NCI-H748 (cell line): ENCODE results near the gene ROPN1B.

Experiments used
- DNase-seq: peaks from one replicate; lab custom pipeline; 2025; ENCODE audit not compliant: unreplicated experiment; lab: John Stamatoyannopoulos, UW

ROPN1B gene

DNA sequence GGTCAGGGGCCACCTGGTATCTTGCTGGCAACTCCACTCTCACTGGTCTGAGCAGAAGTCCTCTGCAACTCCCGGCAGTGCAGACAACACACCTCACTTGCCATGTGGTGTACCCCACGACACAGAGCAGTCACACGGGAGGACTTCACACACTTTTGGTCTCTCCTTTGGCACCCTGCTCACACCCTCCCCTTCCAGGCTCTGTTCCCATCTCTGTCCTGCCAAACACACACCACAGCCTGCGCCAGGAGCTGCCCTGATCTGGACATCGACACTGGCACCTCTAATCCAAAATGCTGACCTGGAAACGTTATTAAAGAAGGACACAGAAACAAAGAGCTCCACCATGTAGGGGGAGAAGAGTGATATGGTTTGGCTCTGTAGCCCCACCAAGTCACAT is 57.8 kb downstream of the ROPN1B start:
- DNase-seq, result no peak

DNA sequence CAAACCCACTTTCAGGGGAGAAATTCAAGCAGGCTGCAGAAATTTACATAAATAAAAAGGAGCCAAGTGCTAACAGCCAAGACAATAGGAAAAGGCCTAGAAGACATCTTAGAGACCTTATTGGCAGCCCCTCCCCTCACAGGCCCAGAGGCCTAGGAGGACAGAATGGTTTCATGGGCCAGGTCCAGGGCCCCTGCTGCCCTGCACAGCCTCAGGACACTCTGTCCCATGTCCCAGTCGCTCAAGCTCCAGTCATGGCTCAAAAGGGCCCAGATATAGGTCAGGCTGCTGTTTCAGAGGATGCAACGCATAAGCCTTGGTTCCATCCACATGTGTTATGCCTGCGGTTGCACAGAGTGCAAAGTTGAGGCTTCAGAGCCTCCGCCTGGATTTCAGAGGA is 59.1 kb downstream of the ROPN1B start:
- no peak for DNase-seq

DNA sequence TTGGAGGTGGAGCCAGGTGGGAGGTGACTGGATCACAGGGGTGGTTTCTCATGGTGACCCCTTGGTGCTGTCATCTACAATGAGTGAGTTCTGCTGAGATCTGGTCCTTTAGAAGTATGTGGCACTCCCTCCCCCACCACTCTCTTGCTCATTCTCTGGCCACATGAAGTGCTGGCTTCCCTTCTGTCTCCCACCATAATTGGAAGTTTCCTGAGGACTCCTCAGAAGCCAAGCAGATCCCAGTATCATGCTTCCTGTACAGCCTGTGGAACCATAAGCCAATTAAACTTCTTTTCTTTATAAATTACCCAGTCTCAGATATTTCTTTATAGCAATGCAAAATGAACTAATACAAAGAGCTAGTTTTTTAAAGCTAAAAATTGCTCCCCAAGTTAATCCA is 60.3 kb downstream of the ROPN1B start:
- no peak for DNase-seq

GRCh38 chr3:126030455-126030854 is 61.5 kb downstream of the ROPN1B start:
- DNase-seq, result no peak

GRCh38 chr3:126031981-126032471 is 63.0 kb downstream of the ROPN1B start:
- DNase-seq, result no peak
